Transverse colon (tissue), 4 donors: ENCODE data around the gene CTSA.

Experiments
- EP300 ChIP-seq: sonication (generic); formaldehyde crosslinking; IDR thresholded peaks from one replicate; pipeline ENCODE4 v1.6.1; 2017; ENCODE audit warnings: antibody characterized with exemption, low read depth
- POLR2A ChIP-seq: fragments of 450-650 bp; IDR thresholded peaks from one replicate; pipeline ENCODE4 v1.6.1; 2016; ENCODE audit warnings: antibody characterized with exemption, mild to moderate bottlenecking, moderate library complexity
- POLR2AphosphoS5 ChIP-seq, 3 donors: sonication (generic); formaldehyde crosslinking; IDR thresholded peaks; one replicate each; pipeline ENCODE4 v1.6.1; 2016; ENCODE audit warnings: antibody characterized with exemption in 3 of 3
- TF ChIP-seq, protein P1 (sequence below), 5 experiments: fragments of 200-600 bp in 3 of 5; fragments of 450-650 bp in 2 of 5; sonication (generic) in 3 of 5; IDR thresholded peaks; 1 replicate in 2 of 5; 2 replicates in 3 of 5; pipeline ENCODE4 v1.5.1; 2016 to 2017; ENCODE audit warnings: antibody characterized with exemption in 5 of 5, inconsistent platforms in 3 of 5, mild to moderate bottlenecking in 2 of 5, moderate library complexity in 1 of 5

DNA sequence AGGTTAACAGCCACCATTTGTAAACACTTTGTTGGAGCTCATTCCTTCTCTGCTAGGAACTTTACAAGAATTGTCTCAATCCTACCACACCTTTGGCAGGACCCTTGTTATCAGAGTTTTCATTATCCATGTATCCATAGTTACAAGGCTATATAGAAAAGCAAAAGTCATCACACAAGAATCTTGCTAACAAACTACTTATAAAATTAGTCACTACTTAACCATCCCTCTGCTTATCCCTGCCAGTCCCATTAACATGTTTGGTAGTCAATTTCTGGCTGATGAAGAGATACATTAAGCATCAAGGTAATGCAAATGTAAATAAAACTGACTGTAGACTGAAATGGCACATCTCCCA, 23.3 kb upstream of the CTSA start:
- TF ChIP-seq, protein P1, sequence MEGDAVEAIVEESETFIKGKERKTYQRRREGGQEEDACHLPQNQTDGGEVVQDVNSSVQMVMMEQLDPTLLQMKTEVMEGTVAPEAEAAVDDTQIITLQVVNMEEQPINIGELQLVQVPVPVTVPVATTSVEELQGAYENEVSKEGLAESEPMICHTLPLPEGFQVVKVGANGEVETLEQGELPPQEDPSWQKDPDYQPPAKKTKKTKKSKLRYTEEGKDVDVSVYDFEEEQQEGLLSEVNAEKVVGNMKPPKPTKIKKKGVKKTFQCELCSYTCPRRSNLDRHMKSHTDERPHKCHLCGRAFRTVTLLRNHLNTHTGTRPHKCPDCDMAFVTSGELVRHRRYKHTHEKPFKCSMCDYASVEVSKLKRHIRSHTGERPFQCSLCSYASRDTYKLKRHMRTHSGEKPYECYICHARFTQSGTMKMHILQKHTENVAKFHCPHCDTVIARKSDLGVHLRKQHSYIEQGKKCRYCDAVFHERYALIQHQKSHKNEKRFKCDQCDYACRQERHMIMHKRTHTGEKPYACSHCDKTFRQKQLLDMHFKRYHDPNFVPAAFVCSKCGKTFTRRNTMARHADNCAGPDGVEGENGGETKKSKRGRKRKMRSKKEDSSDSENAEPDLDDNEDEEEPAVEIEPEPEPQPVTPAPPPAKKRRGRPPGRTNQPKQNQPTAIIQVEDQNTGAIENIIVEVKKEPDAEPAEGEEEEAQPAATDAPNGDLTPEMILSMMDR (IDR thresholded peaks at IDR 0.05) = no peak
- TF ChIP-seq EP300 (no peak), POLR2A (no peak), POLR2AphosphoS5 (IDR thresholded peaks at IDR 0.05) (no peak)
